Hepatocyte (in vitro differentiated cells): ENCODE results near the gene ARHGAP15.

Source experiments
- CTCF ChIP-seq: fragments of 200-600 bp; sonication (generic); IDR thresholded peaks from 2 replicates; pipeline ENCODE4 v1.5.1; 2016; ENCODE audit warnings: antibody characterized with exemption, mild to moderate bottlenecking; ENCODE audit not compliant: poor library complexity
- EZH2 ChIP-seq: fragments of 200-600 bp; sonication (generic); IDR thresholded peaks from 2 replicates; pipeline ENCODE4 v1.6.1; 2016; ENCODE audit warnings: antibody characterized with exemption, mild to moderate bottlenecking, borderline replicate concordance
- EZH2phosphoT487 ChIP-seq: fragments of 200-600 bp; sonication (generic); IDR thresholded peaks from one replicate; pipeline ENCODE4 v1.6.1; 2018; ENCODE audit warnings: antibody characterized with exemption, mild to moderate bottlenecking, low read depth, moderate library complexity; ENCODE audit not compliant: unreplicated experiment, severe bottlenecking

- TF ChIP-seq EZH2 (no peak), CTCF (no peak), EZH2phosphoT487 (no peak)
Observed at GRCh38 chr2:143803936-143804335, 674.7 kb downstream of the ARHGAP15 start.
